ENCODE measurements around the gene RILPL2. TPM values are rescaled to one million over a fixed set of nuclear protein-coding genes. Genes with fewer than 3 reads are reported as not detected.

Gene RILPL2
- total and polyA plus RNA-seq, 4 donors = 1.8 to 2.1 (median 2.0) TPM

DNA sequence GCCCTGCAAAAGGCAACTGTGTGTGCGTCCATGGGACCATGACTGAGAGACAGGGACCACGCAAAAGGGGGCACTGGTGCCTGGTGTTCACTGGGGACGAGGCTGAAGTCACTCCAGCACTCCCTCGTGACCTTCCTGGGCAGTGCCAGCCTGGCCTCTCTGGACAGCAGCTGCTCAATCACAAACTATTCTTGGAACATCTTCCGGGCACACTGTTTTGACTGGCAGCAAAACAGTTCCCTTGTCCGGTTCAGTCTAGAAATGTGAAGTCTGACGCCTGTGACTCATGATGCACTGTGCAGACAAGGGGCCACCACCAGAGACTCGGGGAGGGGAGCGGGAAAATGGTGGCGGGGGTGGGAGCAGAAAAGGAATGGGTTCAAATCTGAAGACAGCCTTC lies 42.3 kb upstream of the RILPL2 start:
- Histone ChIP-seq H3K9ac (ENCODE audit: low read depth in 1 of 2, low read length in 2 of 2) (no peak overlapping the region), H3K4me3 (ENCODE audit: low read depth in 1 of 3, low read length in 3 of 3) (no peak overlapping the region), H3K27me3 (ENCODE audit: control insufficient read depth in 4 of 4, insufficient read depth in 4 of 4, low read length in 3 of 4) (no peaks in the 10 kb centered on the region), H3K9me3 (ENCODE audit: control insufficient read depth in 4 of 4, low read length in 3 of 4) (no peaks in the 10 kb centered on the region), H3K27ac (ENCODE audit: low read depth in 1 of 2, low read length in 2 of 2) (no peak overlapping the region), H3K36me3 (ENCODE audit: control insufficient read depth in 4 of 4, insufficient read depth in 3 of 4, low read depth in 1 of 4, low read length in 3 of 4) (peaks cover 0 to 2% (median under 1%) of the 10 kb centered on the region in 4 donors), H3K4me1 (ENCODE audit: control insufficient read depth in 4 of 4, insufficient read depth in 4 of 4, low read length in 3 of 4) (peaks cover 0 to 5% (median 1%) of the 10 kb centered on the region in 4 donors)
- TF ChIP-seq YY1 (IDR thresholded peaks at IDR 0.05) (no peak), MAX (IDR thresholded peaks at IDR 0.05) (no peak), HNF4A (conservative IDR thresholded peaks at IDR 0.05) (no peak), HNF4G (IDR thresholded peaks at IDR 0.05) (no peak), NR2F2 (IDR thresholded peaks at IDR 0.05) (no peak), FOXA2 (IDR thresholded peaks at IDR 0.05) (no peak), ZBTB33 (IDR thresholded peaks at IDR 0.05) (no peak), EGR1 (IDR thresholded peaks at IDR 0.05; ENCODE audit: low read depth in 2 of 2) (no peak), SP1 (IDR thresholded peaks at IDR 0.05) (no peak), RAD21 (IDR thresholded peaks at IDR 0.05) (no peak), ATF3 (IDR thresholded peaks at IDR 0.05) (no peak)
- DNase-seq (ENCODE audit: low spot score) = no peak
- 90% methylated on average over 10 of the region's 10 CpGs for WGBS

DNA sequence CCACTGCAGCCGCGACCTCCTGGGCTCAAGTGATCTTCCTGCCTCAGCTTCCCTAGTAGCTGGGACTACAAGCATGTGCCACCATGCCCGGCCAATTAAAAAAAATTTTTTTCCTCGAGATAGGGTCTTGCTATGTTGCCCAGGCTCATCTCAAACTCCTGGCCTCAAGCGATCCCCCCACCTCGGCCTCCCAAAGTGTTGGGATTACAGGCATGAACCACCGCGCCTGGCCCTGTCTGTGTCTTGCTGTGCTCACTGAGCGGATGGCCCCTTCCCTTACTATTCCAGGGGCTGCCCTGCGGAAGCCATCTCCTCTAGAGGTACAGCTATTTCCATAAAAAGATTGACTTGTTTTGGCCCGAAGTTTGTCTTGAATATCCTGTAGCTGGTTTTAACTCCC lies 41.6 kb upstream of the RILPL2 start:
- H3K27me3 ChIP-seq (ENCODE audit: control insufficient read depth in 4 of 4, insufficient read depth in 4 of 4, low read length in 3 of 4) = no peaks in the 10 kb centered on the region
- no peak overlapping the region for H3K27ac ChIP-seq (ENCODE audit: low read depth in 1 of 2, low read length in 2 of 2)
- DNase-seq (ENCODE audit: low spot score) = no peak
- peaks cover 0 to 5% (median 1%) of the 10 kb centered on the region in 4 donors for H3K4me1 ChIP-seq (ENCODE audit: control insufficient read depth in 4 of 4, insufficient read depth in 4 of 4, low read length in 3 of 4)
- no peak overlapping the region for H3K9ac ChIP-seq (ENCODE audit: low read depth in 1 of 2, low read length in 2 of 2)
- H3K4me3 ChIP-seq (ENCODE audit: low read depth in 1 of 3, low read length in 3 of 3) = no peak overlapping the region
- no peak for TF ChIP-seq JUND (IDR thresholded peaks at IDR 0.05)
- TF ChIP-seq MAX (IDR thresholded peaks at IDR 0.05) = no peak
- TF ChIP-seq TAF1 (conservative IDR thresholded peaks at IDR 0.05) = no peak
- no peak for TF ChIP-seq RXRA (IDR thresholded peaks at IDR 0.05)
- no peak for TF ChIP-seq FOXA1 (IDR thresholded peaks at IDR 0.05)
- TF ChIP-seq ZBTB33 (IDR thresholded peaks at IDR 0.05) = no peak
- TF ChIP-seq NR2F2 (IDR thresholded peaks at IDR 0.05) = no peak
- TF ChIP-seq YY1 (IDR thresholded peaks at IDR 0.05) = no peak
- TF ChIP-seq HNF4A (conservative IDR thresholded peaks at IDR 0.05) = no peak
- no peak for TF ChIP-seq CTCF (IDR thresholded peaks at IDR 0.05; ENCODE audit: low read depth, low read length, missing input control)
- no peak for TF ChIP-seq ATF3 (IDR thresholded peaks at IDR 0.05)
- no peak for TF ChIP-seq FOXA2 (IDR thresholded peaks at IDR 0.05)
- WGBS = 94% methylated on average over 11 of the region's 11 CpGs
- H3K36me3 ChIP-seq (ENCODE audit: control insufficient read depth in 4 of 4, insufficient read depth in 3 of 4, low read depth in 1 of 4, low read length in 3 of 4) = peaks cover 0 to 2% (median 0%) of the 10 kb centered on the region in 4 donors
- no peaks in the 10 kb centered on the region for H3K9me3 ChIP-seq (ENCODE audit: control insufficient read depth in 4 of 4, low read length in 3 of 4)
